Measurements from ENCODE around the gene NSUN6.
"Not testable (repeated sequence)": the region's sequence is repeated elsewhere in the genome, so short reads cannot be mapped to it uniquely, and the experiment has no call there.

DNA sequence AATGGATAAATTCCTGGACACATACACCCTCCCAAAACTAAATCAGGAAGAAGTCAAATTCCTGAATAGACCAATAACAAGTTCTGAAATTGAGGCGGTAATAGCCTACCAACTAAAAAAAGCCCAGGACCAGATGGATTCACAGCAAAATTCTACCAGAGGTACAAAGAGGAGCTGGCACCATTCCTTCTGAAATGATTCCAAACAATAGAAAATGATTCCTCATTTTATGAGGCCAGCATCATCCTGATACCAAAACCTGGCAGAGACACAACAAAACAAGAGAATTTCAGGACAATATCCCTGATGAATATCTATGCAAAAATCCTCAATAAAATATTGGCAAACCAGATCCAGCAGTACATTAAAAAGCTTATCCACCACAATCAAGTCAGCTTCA, 60.2 kb downstream of the NSUN6 start:
- TF ChIP-seq EP300 (IDR thresholded peaks at IDR 0.05); POLR2A (IDR thresholded peaks at IDR 0.05; ENCODE audit: low read depth): not testable (repeated sequence)
- TF ChIP-seq, protein P1, sequence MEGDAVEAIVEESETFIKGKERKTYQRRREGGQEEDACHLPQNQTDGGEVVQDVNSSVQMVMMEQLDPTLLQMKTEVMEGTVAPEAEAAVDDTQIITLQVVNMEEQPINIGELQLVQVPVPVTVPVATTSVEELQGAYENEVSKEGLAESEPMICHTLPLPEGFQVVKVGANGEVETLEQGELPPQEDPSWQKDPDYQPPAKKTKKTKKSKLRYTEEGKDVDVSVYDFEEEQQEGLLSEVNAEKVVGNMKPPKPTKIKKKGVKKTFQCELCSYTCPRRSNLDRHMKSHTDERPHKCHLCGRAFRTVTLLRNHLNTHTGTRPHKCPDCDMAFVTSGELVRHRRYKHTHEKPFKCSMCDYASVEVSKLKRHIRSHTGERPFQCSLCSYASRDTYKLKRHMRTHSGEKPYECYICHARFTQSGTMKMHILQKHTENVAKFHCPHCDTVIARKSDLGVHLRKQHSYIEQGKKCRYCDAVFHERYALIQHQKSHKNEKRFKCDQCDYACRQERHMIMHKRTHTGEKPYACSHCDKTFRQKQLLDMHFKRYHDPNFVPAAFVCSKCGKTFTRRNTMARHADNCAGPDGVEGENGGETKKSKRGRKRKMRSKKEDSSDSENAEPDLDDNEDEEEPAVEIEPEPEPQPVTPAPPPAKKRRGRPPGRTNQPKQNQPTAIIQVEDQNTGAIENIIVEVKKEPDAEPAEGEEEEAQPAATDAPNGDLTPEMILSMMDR (IDR thresholded peaks at IDR 0.05): not testable (repeated sequence)
